GM12873 (cell line): ENCODE results near the gene SSTR3.
A peak's percentile ranks its signal among the peaks of the same experiment; 100 is the strongest.

ENCODE experiments used
- TF ChIP-seq, protein P1 (sequence below): IDR thresholded peaks from 2 replicates; pipeline ENCODE4 v1.5.1; 2012; ENCODE audit warnings: low read depth, mild to moderate bottlenecking, moderate library complexity, low read length, control low read depth; ENCODE audit not compliant: insufficient read depth; ENCODE audit errors: missing control alignments

The SSTR3 gene

DNA sequence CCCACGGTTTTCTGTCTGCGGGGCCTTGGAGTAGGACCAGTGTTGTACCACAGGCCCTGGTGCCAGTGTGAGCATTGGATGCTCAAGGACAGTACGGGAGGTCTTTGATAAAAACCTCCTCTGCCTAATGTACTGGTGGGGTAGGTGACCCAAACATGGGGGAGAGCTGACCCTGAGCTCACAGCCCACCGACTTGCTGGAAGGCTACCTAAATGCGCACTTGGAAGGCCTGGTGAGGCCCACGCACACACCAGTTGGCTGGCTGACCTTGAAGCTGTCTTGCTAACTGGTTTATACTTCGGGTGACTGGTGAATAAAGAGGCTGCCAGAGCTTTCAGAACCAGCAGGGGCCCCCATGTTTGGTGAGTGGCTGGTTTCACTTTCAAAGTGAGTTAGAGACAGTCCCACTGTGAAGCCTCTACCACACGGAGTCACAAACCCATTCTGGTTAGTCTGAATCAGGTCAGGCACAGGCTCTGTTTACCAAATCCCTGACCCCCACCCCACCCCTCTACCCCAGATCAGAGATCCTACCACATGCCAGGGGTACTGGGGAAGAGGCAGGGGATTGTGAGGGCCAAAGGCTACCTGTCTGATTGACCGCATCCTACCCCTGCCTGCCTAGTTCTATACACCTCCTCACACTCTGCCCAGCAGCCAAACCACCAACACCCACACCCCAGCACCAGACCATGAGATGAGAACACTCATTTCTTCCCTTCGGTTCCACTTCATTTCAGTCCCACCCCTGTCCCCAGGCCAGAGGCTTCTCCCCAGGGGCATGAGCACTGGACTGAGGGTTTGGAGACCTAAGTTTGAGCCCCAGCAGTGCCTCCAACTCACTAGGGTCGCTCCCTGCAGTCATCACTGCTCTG, 49.8 kb downstream of the SSTR3 start:
- TF ChIP-seq, protein P1, sequence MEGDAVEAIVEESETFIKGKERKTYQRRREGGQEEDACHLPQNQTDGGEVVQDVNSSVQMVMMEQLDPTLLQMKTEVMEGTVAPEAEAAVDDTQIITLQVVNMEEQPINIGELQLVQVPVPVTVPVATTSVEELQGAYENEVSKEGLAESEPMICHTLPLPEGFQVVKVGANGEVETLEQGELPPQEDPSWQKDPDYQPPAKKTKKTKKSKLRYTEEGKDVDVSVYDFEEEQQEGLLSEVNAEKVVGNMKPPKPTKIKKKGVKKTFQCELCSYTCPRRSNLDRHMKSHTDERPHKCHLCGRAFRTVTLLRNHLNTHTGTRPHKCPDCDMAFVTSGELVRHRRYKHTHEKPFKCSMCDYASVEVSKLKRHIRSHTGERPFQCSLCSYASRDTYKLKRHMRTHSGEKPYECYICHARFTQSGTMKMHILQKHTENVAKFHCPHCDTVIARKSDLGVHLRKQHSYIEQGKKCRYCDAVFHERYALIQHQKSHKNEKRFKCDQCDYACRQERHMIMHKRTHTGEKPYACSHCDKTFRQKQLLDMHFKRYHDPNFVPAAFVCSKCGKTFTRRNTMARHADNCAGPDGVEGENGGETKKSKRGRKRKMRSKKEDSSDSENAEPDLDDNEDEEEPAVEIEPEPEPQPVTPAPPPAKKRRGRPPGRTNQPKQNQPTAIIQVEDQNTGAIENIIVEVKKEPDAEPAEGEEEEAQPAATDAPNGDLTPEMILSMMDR, result peak; percentile 56

DNA sequence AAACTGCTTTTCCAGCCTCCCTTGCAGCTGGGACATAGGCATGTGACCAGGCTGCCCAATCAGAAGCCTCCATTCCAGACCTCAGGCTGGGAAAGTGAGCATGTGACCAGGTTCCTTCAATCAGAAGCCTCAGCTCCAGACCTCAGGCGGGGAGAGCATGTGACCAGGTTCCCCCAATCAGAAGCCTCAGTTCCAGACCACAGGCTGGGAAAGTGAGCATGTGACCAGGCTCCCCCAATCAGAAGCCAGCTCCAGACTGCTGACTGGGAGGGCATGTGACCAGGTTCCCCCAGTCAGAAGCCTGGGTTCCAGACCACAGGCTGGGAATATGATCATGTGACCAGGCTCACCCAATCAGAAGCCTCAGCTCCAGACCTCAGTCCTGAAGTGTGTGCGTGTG, 50.8 kb downstream of the SSTR3 start:
- TF ChIP-seq, protein P1, result no peak

GRCh38 chr22:37160027-37160426, 52.2 kb downstream of the SSTR3 start:
- TF ChIP-seq, protein P1, result no peak

DNA sequence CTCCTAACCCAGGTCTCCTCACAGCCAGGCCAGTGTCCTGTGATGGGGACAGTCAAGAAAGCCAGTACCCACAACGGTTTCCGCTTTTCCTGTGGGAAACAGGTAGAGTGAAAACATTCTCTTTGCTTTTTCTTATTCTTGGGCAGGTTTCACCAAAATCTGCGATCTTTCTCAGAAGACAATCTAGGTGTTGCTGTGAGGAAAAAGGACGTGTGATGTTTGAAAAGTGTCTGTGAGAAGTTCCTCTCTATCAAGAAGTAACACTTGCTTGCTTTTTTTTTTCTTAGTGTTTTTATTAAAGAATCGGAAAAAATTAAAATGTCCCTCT, 53.4 kb downstream of the SSTR3 start:
- TF ChIP-seq, protein P1, result no peak

DNA sequence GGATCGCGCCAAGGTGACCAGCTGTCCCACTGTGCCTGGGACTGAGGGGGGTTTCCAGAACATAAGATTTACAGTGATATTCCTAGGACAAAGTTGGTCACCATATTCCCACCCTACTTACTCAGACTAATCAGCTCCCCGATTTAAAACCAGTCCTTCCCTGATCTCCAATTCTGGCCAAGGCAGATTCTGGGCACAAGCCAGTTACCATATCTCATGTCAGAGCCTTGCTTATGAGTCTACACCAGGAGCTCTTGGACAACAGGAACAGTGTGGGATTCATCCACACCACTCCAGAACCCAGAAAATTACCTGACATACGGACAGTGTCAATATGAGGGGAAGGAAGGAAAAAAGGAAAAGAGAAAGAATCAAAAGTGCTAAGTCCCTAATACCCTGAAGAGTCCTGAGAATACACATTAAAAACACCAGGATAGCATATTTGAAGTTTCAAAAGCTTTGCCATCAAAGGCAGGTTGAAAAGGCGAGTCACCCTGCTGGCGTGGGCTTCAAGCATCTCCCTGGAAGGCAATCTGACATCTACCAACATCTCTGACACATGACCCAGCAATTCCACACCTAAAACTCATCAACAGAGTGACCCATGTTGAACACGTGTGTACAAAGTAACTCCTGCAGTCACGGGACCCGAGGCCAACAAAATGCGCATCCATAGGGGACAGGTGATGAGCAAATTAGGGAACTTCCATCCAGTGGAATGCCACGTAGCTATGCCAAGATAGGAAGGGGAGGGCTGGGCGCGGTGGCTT, 54.6 kb downstream of the SSTR3 start:
- TF ChIP-seq, protein P1, result no peak

DNA sequence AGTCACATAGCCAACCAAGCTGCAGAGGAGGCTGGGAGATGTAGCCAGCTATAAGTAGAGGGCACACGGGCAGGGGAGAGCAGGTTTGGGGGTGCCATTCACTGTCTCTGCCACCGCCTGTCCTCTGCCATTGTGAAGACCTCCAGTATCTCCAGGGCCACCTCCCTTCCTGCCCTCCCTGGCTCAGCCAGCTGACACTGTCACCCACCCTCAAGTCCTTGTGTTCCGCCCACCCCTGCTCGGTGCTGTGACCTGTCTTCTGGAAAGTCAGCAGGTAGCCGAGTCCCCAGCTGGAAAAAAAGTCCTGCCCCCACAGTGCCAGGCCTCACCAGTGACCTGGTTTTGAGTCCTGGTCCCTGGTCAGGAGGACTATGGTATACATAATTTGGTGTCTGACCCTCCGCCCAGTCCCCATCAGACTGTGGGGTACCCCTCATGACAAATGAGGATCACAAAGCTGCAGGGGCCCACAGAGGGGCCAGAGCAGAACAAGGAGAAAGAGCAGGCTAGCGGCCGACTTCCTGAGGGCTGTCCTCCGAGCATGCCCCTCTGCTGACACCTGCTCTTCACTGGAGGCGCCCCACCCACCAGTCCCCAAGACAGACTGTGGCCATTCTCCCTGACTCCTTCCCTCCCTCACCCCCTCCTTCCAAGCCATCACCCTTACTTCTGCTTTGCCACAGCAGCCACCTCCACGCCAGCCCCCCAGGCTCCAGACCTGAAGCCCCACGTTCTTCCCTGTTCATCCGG, 55.4 kb downstream of the SSTR3 start:
- TF ChIP-seq, protein P1, result no peak

GRCh38 chr22:37155971-37156370, 56.3 kb downstream of the SSTR3 start:
- TF ChIP-seq, protein P1, result no peak
